Measurements from ENCODE around the gene PRKCQ. TPM values are rescaled to one million over a fixed set of nuclear protein-coding genes. Genes with fewer than 3 reads are reported as not detected.

The PRKCQ gene
- total RNA-seq (2014; rRNA removed; shearing (Covaris generic)): 0.27 and 0.55 TPM in 2 replicates

DNA sequence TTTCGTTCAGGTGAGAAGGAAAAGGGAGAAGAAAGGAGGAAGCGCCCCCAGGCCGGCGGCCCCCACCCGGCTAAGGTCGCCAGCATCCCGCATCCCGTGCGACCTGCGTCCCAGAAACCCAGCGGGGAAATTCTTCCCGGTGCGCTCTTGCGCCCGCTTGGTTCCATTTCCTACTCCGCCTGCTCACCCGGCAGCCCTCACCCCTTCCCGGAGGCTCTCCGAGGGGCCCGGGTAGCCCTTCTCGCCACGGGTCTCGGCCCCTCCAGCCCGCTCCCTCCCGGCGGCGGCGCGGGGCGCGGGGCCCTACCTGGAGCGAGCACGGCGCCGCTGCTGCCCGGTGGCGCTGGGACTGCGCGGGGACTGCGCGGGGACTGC lies at the start of gene PRKCQ:
Gene PRKCQ, minus strand, starts transcription at position 373 of the 375 bp plus-strand sequence. CDS start 65,141 bp downstream, outside the sequence.
- in situ Hi-C loops (cut with HindIII; ENCODE audit: low sequenced_read_pairs): no loop called here
- DNase-seq (ENCODE audit: low spot score): no peak

- DNase-seq (ENCODE audit: low spot score): no peak
- in situ Hi-C loops (cut with HindIII; ENCODE audit: low sequenced_read_pairs): no loop called here
Observed at GRCh38 chr10:6625428-6625827, 45.4 kb upstream of the PRKCQ start.

- DNase-seq (ENCODE audit: low spot score): no peak
- in situ Hi-C loops (cut with HindIII; ENCODE audit: low sequenced_read_pairs): no loop called here
Observed at GRCh38 chr10:6624392-6624791, 44.3 kb upstream of the PRKCQ start.

DNA sequence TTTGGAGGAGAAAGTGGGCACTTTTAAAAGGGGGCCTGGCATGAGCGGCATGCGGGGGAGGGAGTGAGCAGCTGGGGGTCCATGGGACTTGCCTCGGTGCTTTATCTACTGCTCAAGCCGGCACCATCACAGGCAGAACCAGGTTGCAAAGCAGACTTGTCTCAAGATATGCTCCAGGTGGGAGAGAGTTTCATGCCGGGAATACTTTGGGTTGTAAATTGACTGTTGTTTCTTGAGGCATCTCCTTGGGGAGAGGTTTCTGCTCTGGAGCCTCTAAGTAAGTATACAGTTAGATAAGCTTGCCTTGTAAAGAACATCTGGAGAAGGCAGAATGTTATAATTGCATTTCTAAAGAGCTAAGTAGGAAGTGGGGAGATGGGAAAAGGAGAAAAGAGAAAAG lies 42.8 kb upstream of the PRKCQ start:
- in situ Hi-C loops (cut with HindIII; ENCODE audit: low sequenced_read_pairs): no loop called here
- DNase-seq (ENCODE audit: low spot score): no peak

DNA sequence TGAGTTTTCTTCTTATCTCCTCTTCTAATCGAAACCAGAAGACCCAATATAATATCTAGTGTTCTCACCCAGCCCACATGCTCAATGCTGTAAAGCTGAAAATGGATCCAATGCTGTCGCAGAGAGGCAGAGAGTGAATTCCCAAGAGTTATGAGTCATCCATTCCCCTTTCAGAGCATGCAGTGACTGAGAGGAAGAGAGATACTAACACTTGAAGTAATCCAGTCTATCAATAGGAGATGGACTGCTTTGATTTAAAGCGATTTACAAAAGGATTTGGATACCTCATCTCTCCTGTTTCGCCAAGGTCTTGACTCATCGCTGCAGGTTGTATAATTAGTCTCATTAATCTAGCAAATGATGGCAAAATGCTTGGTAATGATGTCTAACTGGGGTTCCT lies 41.5 kb upstream of the PRKCQ start:
- no peak for DNase-seq (ENCODE audit: low spot score)
- in situ Hi-C loops (cut with HindIII; ENCODE audit: low sequenced_read_pairs): no loop called here

DNA sequence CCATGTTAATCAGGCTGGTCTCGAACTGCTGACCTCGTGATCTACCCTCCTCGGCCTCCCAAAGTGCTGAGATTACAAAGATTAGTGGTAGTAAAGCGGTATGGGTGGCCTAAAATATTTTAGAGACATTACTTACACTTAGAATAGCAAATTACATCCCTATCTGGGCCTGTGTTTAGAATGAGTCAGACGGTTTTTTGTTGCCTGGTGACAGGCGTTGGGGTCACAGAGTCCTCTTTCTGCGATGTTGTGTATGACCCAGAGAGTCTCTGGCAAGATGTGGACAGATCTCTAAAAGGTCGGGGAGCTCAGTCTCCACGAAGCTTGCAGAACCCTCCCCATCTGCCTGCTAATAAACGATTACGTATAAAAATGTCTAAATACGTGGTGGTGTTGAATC lies 39.6 kb upstream of the PRKCQ start:
- no peak for DNase-seq (ENCODE audit: low spot score)
- in situ Hi-C loops (cut with HindIII; ENCODE audit: low sequenced_read_pairs): no loop called here

GRCh38 chr10:6618340-6618739 lies 38.3 kb upstream of the PRKCQ start:
- no peak for DNase-seq (ENCODE audit: low spot score)
- in situ Hi-C loops (cut with HindIII; ENCODE audit: low sequenced_read_pairs): no loop called here

- in situ Hi-C loops (cut with HindIII; ENCODE audit: low sequenced_read_pairs): no loop called here
- no peak for DNase-seq (ENCODE audit: low spot score)
Observed at GRCh38 chr10:6617309-6618076, 37.4 kb upstream of the PRKCQ start.

GRCh38 chr10:6615971-6616370 lies 35.9 kb upstream of the PRKCQ start:
- in situ Hi-C loops (cut with HindIII; ENCODE audit: low sequenced_read_pairs): no loop called here
- DNase-seq (ENCODE audit: low spot score): no peak

GRCh38 chr10:6612371-6612770 lies 32.3 kb upstream of the PRKCQ start:
- in situ Hi-C loops (cut with HindIII; ENCODE audit: low sequenced_read_pairs): no loop called here
- DNase-seq (ENCODE audit: low spot score): no peak

- DNase-seq (ENCODE audit: low spot score): no peak
- in situ Hi-C loops (cut with HindIII; ENCODE audit: low sequenced_read_pairs): no loop called here
Observed at GRCh38 chr10:6610647-6611046, 30.6 kb upstream of the PRKCQ start.

DNA sequence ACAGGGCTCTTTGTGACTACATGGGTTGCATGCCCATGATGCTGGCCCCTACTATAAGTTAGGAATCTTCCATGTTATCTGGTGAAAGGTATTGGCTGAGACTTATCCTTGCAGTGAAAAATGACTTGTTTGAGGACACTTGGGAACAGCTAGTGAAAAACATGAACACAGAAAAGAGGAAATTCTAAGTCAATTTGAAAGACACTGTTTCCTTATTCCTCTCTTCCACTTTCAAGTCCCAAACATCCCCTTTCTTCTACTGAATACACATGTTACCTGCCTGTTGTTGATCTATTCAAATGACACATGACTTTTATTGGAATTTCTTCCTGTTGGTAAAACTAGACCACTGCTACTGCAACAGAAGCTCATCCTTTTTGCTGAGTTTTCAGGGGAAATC lies 29.5 kb upstream of the PRKCQ start:
- DNase-seq (ENCODE audit: low spot score): no peak
- in situ Hi-C loops (cut with HindIII; ENCODE audit: low sequenced_read_pairs): no loop called here

GRCh38 chr10:6607778-6608177 lies 27.7 kb upstream of the PRKCQ start:
- in situ Hi-C loops (cut with HindIII; ENCODE audit: low sequenced_read_pairs): no loop called here
- DNase-seq (ENCODE audit: low spot score): no peak

DNA sequence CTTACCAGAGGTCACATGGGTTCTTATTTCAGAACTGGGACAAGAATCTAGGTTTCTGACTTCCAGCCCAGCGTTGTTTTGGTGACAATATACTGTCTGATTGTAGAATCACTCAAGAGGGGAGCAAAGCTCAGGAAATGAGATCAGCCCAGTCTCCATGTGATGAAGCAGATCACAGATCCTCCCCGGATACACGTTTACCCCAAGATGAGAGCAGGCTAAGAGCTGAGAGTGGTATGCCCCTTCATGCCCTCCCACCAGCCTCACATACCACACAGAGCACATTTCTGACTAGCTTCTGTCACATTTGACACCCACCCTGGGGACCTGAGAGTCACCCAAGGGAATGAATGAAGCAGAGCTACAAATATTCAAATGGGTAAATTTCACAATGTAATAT lies 27.1 kb upstream of the PRKCQ start:
- in situ Hi-C loops (cut with HindIII; ENCODE audit: low sequenced_read_pairs): no loop called here
- no peak for DNase-seq (ENCODE audit: low spot score)

- DNase-seq (ENCODE audit: low spot score): no peak
- in situ Hi-C loops (cut with HindIII; ENCODE audit: low sequenced_read_pairs): no loop called here
Observed at GRCh38 chr10:6603142-6604125, 23.4 kb upstream of the PRKCQ start.

- no peak for DNase-seq (ENCODE audit: low spot score)
- in situ Hi-C loops (cut with HindIII; ENCODE audit: low sequenced_read_pairs): no loop called here
Observed at GRCh38 chr10:6602700-6603084, 22.6 kb upstream of the PRKCQ start.

- in situ Hi-C loops (cut with HindIII; ENCODE audit: low sequenced_read_pairs): no loop called here
- no peak for DNase-seq (ENCODE audit: low spot score)
Observed at GRCh38 chr10:6602026-6602699, 22.1 kb upstream of the PRKCQ start.

DNA sequence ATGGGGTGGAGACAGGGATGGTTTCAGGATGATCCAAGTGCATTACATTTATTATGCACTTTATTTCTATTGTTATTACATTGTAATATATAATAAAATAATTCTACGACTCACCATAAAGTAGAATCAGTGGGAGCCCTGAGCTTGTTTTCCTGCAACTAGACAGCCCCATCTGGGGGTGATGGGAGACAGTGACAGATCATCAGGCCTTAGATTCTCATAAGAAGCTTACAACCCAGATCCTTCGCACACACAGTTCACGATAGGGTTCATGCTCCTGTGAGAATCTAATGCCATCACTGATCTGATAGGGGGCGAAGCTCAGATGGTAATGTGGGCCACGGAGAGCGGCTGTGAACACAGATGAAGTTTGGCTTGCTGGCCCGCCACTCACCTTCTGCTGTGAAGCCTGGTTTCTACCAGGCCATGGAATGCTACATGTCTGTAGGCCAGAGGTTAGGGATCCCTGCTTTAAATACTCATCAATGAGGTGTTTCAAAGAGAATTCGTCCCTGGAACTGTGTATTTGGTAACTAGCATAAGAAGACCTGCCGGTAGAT lies 21.2 kb upstream of the PRKCQ start:
- in situ Hi-C loops (cut with HindIII; ENCODE audit: low sequenced_read_pairs): no loop called here
- DNase-seq (ENCODE audit: low spot score): no peak

DNA sequence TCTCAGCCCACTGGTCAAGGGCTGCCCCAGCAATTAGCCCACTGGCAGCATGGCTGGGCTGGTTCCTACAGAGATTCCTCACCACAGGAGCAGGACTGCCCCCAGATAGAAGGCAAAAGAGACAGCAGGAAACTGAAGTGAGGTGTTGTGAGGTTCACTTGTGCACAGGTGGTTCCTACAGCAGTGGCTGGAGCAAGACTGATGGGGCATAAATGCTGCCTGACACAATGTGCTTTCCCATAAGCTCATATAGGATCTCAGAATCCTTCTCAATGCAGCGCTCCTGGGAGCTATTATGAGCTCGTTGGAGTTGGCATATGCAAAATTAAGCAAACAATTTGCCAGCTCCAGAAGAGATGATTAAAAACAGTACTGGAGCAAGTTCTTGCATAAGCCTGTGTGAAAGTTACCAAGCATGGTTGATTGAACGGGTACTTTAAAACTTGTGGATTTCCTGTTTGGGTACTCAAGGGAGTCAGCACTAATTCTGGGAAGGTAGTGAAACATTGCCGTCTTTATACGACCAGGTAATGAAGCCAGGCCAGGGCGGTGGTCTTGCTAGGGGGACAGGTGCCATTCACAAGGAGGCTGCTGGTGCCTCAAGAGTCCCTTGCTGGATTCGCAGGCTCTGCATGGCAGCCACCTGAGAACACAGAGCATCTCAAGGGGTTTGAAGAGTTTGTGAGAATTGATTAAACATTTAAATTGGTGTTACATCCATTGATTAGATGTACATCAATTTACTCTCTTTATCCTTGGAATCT lies 20.3 kb upstream of the PRKCQ start:
- in situ Hi-C loops (cut with HindIII; ENCODE audit: low sequenced_read_pairs): no loop called here
- DNase-seq (ENCODE audit: low spot score): no peak
